ENCODE results near the gene LRMDA. TPM values are rescaled to one million over a fixed set of nuclear protein-coding genes. Genes with fewer than 3 reads are reported as not detected.
"Not testable (repeated sequence)": the region's sequence is repeated elsewhere in the genome, so short reads cannot be mapped to it uniquely, and the experiment has no call there.

LRMDA gene
- polyA plus RNA-seq, 1 donor (not counting 4 experiments of a cell fraction or from before 2014, with no cell fraction given), result not detected

GRCh38 chr10:75521194-75521829 is 89.9 kb downstream of the LRMDA start:
- H4K20me1 ChIP-seq (ENCODE audit: control insufficient read depth, extremely low read depth, insufficient read depth, low read length); H3K4me3 ChIP-seq (ENCODE audit: control insufficient read depth in 2 of 3, extremely low read depth in 1 of 3, insufficient read depth in 2 of 3, low read depth in 1 of 3, low read length in 3 of 3); H3K27ac ChIP-seq (ENCODE audit: control insufficient read depth, insufficient read depth, low read length); H3K9ac ChIP-seq (ENCODE audit: control insufficient read depth, extremely low read depth, insufficient read depth, low read length); H2AFZ ChIP-seq (ENCODE audit: control insufficient read depth, low read length); dilution Hi-C loops (cut with MboI; ENCODE audit: extremely low pct_ligation_motif_present, low sequenced_read_pairs); H3K79me2 ChIP-seq (ENCODE audit: control insufficient read depth, insufficient read depth, low read length); H3K4me1 ChIP-seq (ENCODE audit: control insufficient read depth, extremely low read depth, insufficient read depth, low read length); DNase-seq (ENCODE audit: low read depth, low spot score); H3K9me1 ChIP-seq (ENCODE audit: control insufficient read depth, extremely low read depth, insufficient read depth, low read length); H3K27me3 ChIP-seq (ENCODE audit: control insufficient read depth, extremely low read depth, insufficient read depth, low read length); H3K4me2 ChIP-seq (ENCODE audit: control insufficient read depth, extremely low read depth, insufficient read depth, low read depth, low read length); FAIRE-seq; H3K36me3 ChIP-seq (ENCODE audit: control insufficient read depth in 2 of 2, extremely low read depth in 1 of 2, insufficient read depth in 2 of 2, low read length in 2 of 2); H3K9me3 ChIP-seq (ENCODE audit: control insufficient read depth, low read depth, low read length): not testable (repeated sequence)

- Histone ChIP-seq H3K4me2 (ENCODE audit: control insufficient read depth, extremely low read depth, insufficient read depth, low read depth, low read length) (no peak overlapping the region), H3K9me1 (ENCODE audit: control insufficient read depth, extremely low read depth, insufficient read depth, low read length) (no peaks in the 10 kb centered on the region), H3K4me1 (ENCODE audit: control insufficient read depth, extremely low read depth, insufficient read depth, low read length) (no peaks in the 10 kb centered on the region), H2AFZ (ENCODE audit: control insufficient read depth, low read length) (no peak overlapping the region), H3K9me3 (ENCODE audit: control insufficient read depth, low read depth, low read length) (no peaks in the 10 kb centered on the region), H3K27ac (ENCODE audit: control insufficient read depth, insufficient read depth, low read length) (no peak overlapping the region), H3K79me2 (ENCODE audit: control insufficient read depth, insufficient read depth, low read length) (no peaks in the 10 kb centered on the region), H3K36me3 (ENCODE audit: control insufficient read depth in 2 of 2, extremely low read depth in 1 of 2, insufficient read depth in 2 of 2, low read length in 2 of 2) (no peaks in the 10 kb centered on the region), H3K4me3 (ENCODE audit: control insufficient read depth in 2 of 3, extremely low read depth in 1 of 3, insufficient read depth in 2 of 3, low read depth in 1 of 3, low read length in 3 of 3) (no peak overlapping the region), H3K27me3 (ENCODE audit: control insufficient read depth, extremely low read depth, insufficient read depth, low read length) (no peaks in the 10 kb centered on the region), H3K9ac (ENCODE audit: control insufficient read depth, extremely low read depth, insufficient read depth, low read length) (no peak overlapping the region), H4K20me1 (ENCODE audit: control insufficient read depth, extremely low read depth, insufficient read depth, low read length) (no peaks in the 10 kb centered on the region)
- dilution Hi-C loops (cut with MboI; ENCODE audit: extremely low pct_ligation_motif_present, low sequenced_read_pairs), result no loop called here
- no peak for FAIRE-seq
- TF ChIP-seq EZH2 (IDR thresholded peaks at IDR 0.05; ENCODE audit: low read length) (no peak), CTCF (optimal IDR thresholded peaks at IDR 0.05 in 1 of 3, IDR thresholded peaks at IDR 0.05 in 1 of 3, conservative IDR thresholded peaks at IDR 0.05 in 1 of 3; ENCODE audit: extremely low read depth in 1 of 3, insufficient read depth in 2 of 3, low read length in 3 of 3) (no peak)
- DNase-seq (ENCODE audit: low read depth, low spot score), result no peak
These were observed 93.6 kb downstream of the LRMDA start for GRCh38 chr10:75525067-75525466.

- H3K9me1 ChIP-seq (ENCODE audit: control insufficient read depth, extremely low read depth, insufficient read depth, low read length), result no peaks in the 10 kb centered on the region
- FAIRE-seq, result no peak
- no peaks in the 10 kb centered on the region for H3K27me3 ChIP-seq (ENCODE audit: control insufficient read depth, extremely low read depth, insufficient read depth, low read length)
- H3K27ac ChIP-seq (ENCODE audit: control insufficient read depth, insufficient read depth, low read length), result no peak overlapping the region
- no peaks in the 10 kb centered on the region for H3K9me3 ChIP-seq (ENCODE audit: control insufficient read depth, low read depth, low read length)
- no peak overlapping the region for H3K9ac ChIP-seq (ENCODE audit: control insufficient read depth, extremely low read depth, insufficient read depth, low read length)
- DNase-seq (ENCODE audit: low read depth, low spot score), result no peak
- H3K4me1 ChIP-seq (ENCODE audit: control insufficient read depth, extremely low read depth, insufficient read depth, low read length), result no peaks in the 10 kb centered on the region
- no peak overlapping the region for H3K4me3 ChIP-seq (ENCODE audit: control insufficient read depth in 2 of 3, extremely low read depth in 1 of 3, insufficient read depth in 2 of 3, low read depth in 1 of 3, low read length in 3 of 3)
- H2AFZ ChIP-seq (ENCODE audit: control insufficient read depth, low read length), result no peak overlapping the region
- no peaks in the 10 kb centered on the region for H4K20me1 ChIP-seq (ENCODE audit: control insufficient read depth, extremely low read depth, insufficient read depth, low read length)
- TF ChIP-seq CTCF (optimal IDR thresholded peaks at IDR 0.05 in 1 of 3, IDR thresholded peaks at IDR 0.05 in 1 of 3, conservative IDR thresholded peaks at IDR 0.05 in 1 of 3; ENCODE audit: extremely low read depth in 1 of 3, insufficient read depth in 2 of 3, low read length in 3 of 3), result no peak
- no peak for TF ChIP-seq EZH2 (IDR thresholded peaks at IDR 0.05; ENCODE audit: low read length)
- dilution Hi-C loops (cut with MboI; ENCODE audit: extremely low pct_ligation_motif_present, low sequenced_read_pairs), result no loop called here
- H3K36me3 ChIP-seq (ENCODE audit: control insufficient read depth in 2 of 2, extremely low read depth in 1 of 2, insufficient read depth in 2 of 2, low read length in 2 of 2), result no peaks in the 10 kb centered on the region
- no peaks in the 10 kb centered on the region for H3K79me2 ChIP-seq (ENCODE audit: control insufficient read depth, insufficient read depth, low read length)
- H3K4me2 ChIP-seq (ENCODE audit: control insufficient read depth, extremely low read depth, insufficient read depth, low read depth, low read length), result no peak overlapping the region
These were observed 94.2 kb downstream of the LRMDA start for GRCh38 chr10:75525646-75526045.

Measured in keratinocyte (primary cell).